Panc1 (cell line): ENCODE data around the gene ZFHX3.

Experiments used
- CTCF ChIP-seq: fragments of 450-650 bp; IDR thresholded peaks from 2 replicates; pipeline ENCODE4 v1.5.1; 2017; ENCODE audit warnings: mild to moderate bottlenecking
- REST ChIP-seq, 2 experiments: IDR thresholded peaks; 2 replicates each; pipeline ENCODE4 v1.6.1; 2011 to 2012; ENCODE audit warnings: low read depth in 2 of 2, control low read depth in 1 of 2, low read length in 1 of 2, mild to moderate bottlenecking in 1 of 2, moderate library complexity in 1 of 2; ENCODE audit not compliant: insufficient read depth in 1 of 2

DNA sequence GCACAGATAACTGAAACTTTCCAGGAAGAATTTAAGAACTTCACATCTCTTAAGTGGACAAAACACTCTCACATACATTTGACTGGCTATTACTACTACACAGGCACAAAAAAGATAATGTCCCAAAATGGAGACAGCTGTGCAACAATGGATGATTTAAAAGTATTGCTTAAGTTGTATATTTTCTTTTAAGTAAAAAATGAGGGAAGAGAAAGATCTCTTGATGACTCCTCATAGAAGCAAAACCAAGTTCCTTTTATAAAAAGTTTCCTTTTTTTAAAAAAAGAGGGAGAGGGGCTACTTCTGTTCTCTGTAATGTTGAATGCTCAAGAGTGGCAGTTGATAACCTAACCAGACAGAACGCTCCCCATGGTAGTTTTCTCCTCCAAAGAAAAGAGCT lies 195.5 kb downstream of the ZFHX3 start:
- TF ChIP-seq CTCF (no peak), REST (IDR thresholded peaks at IDR 0.05; ENCODE audit: insufficient read depth in 1 of 2, low read depth in 2 of 2, low read length in 1 of 2) (no peak)
